GM12878 (cell line): ENCODE data around the gene BECN2. TPM values are rescaled to one million over a fixed set of nuclear protein-coding genes. Genes with fewer than 3 reads are reported as not detected.

Experiments
- BRCA1 ChIP-seq: IDR thresholded peaks from 2 replicates; pipeline ENCODE4 v1.6.1; 2011; ENCODE audit warnings: low read depth, low read length, improper control_type of control experiment
- IKZF2 ChIP-seq, 2 experiments: fragments of 450-650 bp; IDR thresholded peaks; 2 replicates each; pipeline ENCODE4 v1.6.1; 2017; ENCODE audit warnings: mild to moderate bottlenecking in 2 of 2, moderate library complexity in 2 of 2
- MTA2 ChIP-seq: fragments of 450-650 bp; IDR thresholded peaks from 2 replicates; pipeline ENCODE4 v1.6.1; 2016; ENCODE audit warnings: low read depth, mild to moderate bottlenecking, moderate library complexity
- NR2C2 ChIP-seq: IDR thresholded peaks from 2 replicates; pipeline ENCODE4 v1.6.1; 2011; ENCODE audit warnings: borderline replicate concordance, low read depth; ENCODE audit not compliant: control insufficient read depth, insufficient read length
- NRF1 ChIP-seq: conservative IDR thresholded peaks from 2 replicates; pipeline ENCODE4 v1.6.1; 2011; ENCODE audit warnings: mild to moderate bottlenecking, low read depth, low read length, improper control_type of control experiment
- POU2F2 ChIP-seq: IDR thresholded peaks from 3 replicates; pipeline ENCODE4 v1.6.1; 2011; ENCODE audit warnings: low read depth, mild to moderate bottlenecking, low read length, borderline replicate concordance
- RAD51 ChIP-seq: fragments of 450-650 bp; IDR thresholded peaks from 2 replicates; pipeline ENCODE4 v1.6.1; 2016; ENCODE audit warnings: moderate library complexity, mild to moderate bottlenecking, inconsistent platforms
- TCF3 ChIP-seq: IDR thresholded peaks from 2 replicates; pipeline ENCODE4 v1.6.1; 2012; ENCODE audit warnings: low read depth, mild to moderate bottlenecking, low read length, borderline replicate concordance; ENCODE audit not compliant: insufficient read depth
- YBX1 ChIP-seq: fragments of 450-650 bp; IDR thresholded peaks from 2 replicates; pipeline ENCODE4 v1.6.1; 2016; ENCODE audit warnings: antibody characterized with exemption
- ZBTB11 ChIP-seq: fragments of 450-650 bp; formaldehyde crosslinking; IDR thresholded peaks from 2 replicates; pipeline ENCODE4 v1.5.0; 2022; ENCODE audit warnings: mild to moderate bottlenecking, missing genetic modification characterization
- polyA plus RNA-seq, 11 experiments: library from polyadenylated mRNA; depleted of rRNA in 4 of 11; unstranded in 6 of 11; stranded (reverse) in 5 of 11; fragments of >200 nt; fragmentation: Nextera tagmentation in 4 of 11; fragmentation: Illumina TruSeq in 1 of 11; extraction: Ambion mirVana in 4 of 11; extraction: Trizol in 1 of 11; gene quantifications; 1 replicate in 1 of 11; 2 replicates in 10 of 11; pipeline versions ENCODE4 v1.2.1 to v1.2.3, GENCODE V29; 2011 to 2016; ENCODE audit warnings: inconsistent platforms in 2 of 11, missing spikeins in 2 of 11, low read depth in 1 of 11
- total RNA-seq, 4 experiments: library from RNA; depleted of rRNA in 3 of 4; stranded (reverse); fragments of >200 nt in 3 of 4; fragmentation: Illumina TruSeq in 1 of 4; extraction: Trizol in 1 of 4; gene quantifications; 2 replicates each; pipeline versions ENCODE4 v1.2.1 to v1.2.3, GENCODE V29; 2013 to 2021
- TF ChIP-seq, protein P1 (sequence below): IDR thresholded peaks from 2 replicates; pipeline ENCODE4 v1.6.1; 2011; ENCODE audit warnings: borderline replicate concordance, low read depth, mild to moderate bottlenecking, moderate library complexity, mixed read lengths, low read length; ENCODE audit not compliant: insufficient read depth; ENCODE audit errors: extremely low read length

Gene BECN2
- total and polyA plus RNA-seq, 10 of the 15 experiments (the other 5 are each of a cell fraction or from before 2014, with no cell fraction given): not detected

GRCh38 chr1:241927321-241927720 lies 30.2 kb upstream of the BECN2 start (continued):
- no peak for TF ChIP-seq ZBTB11
- no peak for TF ChIP-seq IKZF2 (IDR thresholded peaks at IDR 0.05)
- no peak for TF ChIP-seq RAD51
- TF ChIP-seq POU2F2: no peak
- no peak for TF ChIP-seq NRF1
- TF ChIP-seq NR2C2: no peak
- TF ChIP-seq YBX1: no peak
- TF ChIP-seq BRCA1: no peak
- no peak for TF ChIP-seq MTA2
- TF ChIP-seq, protein P1, sequence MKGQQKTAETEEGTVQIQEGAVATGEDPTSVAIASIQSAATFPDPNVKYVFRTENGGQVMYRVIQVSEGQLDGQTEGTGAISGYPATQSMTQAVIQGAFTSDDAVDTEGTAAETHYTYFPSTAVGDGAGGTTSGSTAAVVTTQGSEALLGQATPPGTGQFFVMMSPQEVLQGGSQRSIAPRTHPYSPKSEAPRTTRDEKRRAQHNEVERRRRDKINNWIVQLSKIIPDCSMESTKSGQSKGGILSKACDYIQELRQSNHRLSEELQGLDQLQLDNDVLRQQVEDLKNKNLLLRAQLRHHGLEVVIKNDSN: no peak
- no peak for TF ChIP-seq TCF3
